K562 (cell line): ENCODE measurements around the gene PLK5. TPM values are rescaled to one million over a fixed set of nuclear protein-coding genes. Genes with fewer than 3 reads are reported as not detected.

Experiments used
- ATAC-seq: fragments of 200-7000 bp; cut with Tn5 transposase; 3 replicates; pipeline ENCODE4 v1.9.1; 2020; ENCODE audit warnings: moderate library complexity
- BruUV-seq: library from RNA; stranded (reverse); fragments of 400-500 nt; replicated peaks from 2 replicates; lab custom pipeline; 2021; lab: Mats Ljungman, UMichigan
- CTCF ChIA-PET: fragments of 300-600 bp; formaldehyde crosslinking; extraction: SDS; loops from one replicate; lab custom pipeline; 2021; ENCODE audit warnings: low intra/inter-chr PET ratio; lab: Yijun Ruan, JAX
- POLR2A ChIA-PET: fragments of 300-600, 350-650 bp; sonication (Branson Sonifier 250); formaldehyde crosslinking; extraction: SDS; loops from one replicate; lab custom pipeline; 2021; ENCODE audit warnings: antibody characterized with exemption, inconsistent platforms; lab: Yijun Ruan, JAX
- DNase-seq, 4 experiments: peaks; one replicate each; pipeline versions ENCODE4 v3.0.0 to v3.0.0-alpha.2; 2011 to 2018; ENCODE audit warnings: low spot score in 3 of 4, mixed read lengths in 3 of 4; ENCODE audit errors: extremely low read depth in 1 of 4
- FAIRE-seq: peaks from 2 replicates; lab custom pipeline; 2011; peaks lifted over from hg19 to GRCh38; lab: Jason Lieb, UNC
- H2AFZ ChIP-seq: 2 replicates; pipeline ENCODE4 v1.6.0; 2011; ENCODE audit warnings: low read depth, low read length, control low read depth, inconsistent platforms
- H3K27ac ChIP-seq: fragments of 200-600 bp; 3 replicates; pipeline ENCODE4 v1.8.0; 2011; ENCODE audit warnings: low read depth, mild to moderate bottlenecking, control low read depth, inconsistent platforms, low read length, moderate library complexity, mixed read lengths; ENCODE audit errors: extremely low read depth
- H3K27me3 ChIP-seq, 2 experiments: fragments of 300-600 bp in 1 of 2; 2 replicates in 1 of 2; 3 replicates in 1 of 2; pipeline versions ENCODE4 v1.6.0 to v1.8.0; 2011; ENCODE audit warnings: inconsistent platforms in 2 of 2, low read length in 2 of 2, mild to moderate bottlenecking in 1 of 2, mixed read lengths in 1 of 2, moderate library complexity in 1 of 2; ENCODE audit not compliant: control insufficient read depth in 2 of 2, insufficient read depth in 2 of 2
- H3K36me3 ChIP-seq: fragments of 300-600 bp; 3 replicates; pipeline ENCODE4 v1.8.0; 2011; ENCODE audit warnings: mild to moderate bottlenecking, low read length, inconsistent platforms; ENCODE audit not compliant: control insufficient read depth, insufficient read depth
- H3K4me1 ChIP-seq, 2 experiments: fragments of 200-600 bp in 1 of 2; replicated peaks in 1 of 2; 2 replicates in 1 of 2; 3 replicates in 1 of 2; pipeline versions ENCODE4 v1.5.1 to v1.8.0; 2011; ENCODE audit warnings: inconsistent platforms in 2 of 2, low read length in 2 of 2, mild to moderate bottlenecking in 1 of 2, mixed read lengths in 1 of 2, moderate library complexity in 1 of 2; ENCODE audit not compliant: control insufficient read depth in 2 of 2, insufficient read depth in 2 of 2
- H3K4me2 ChIP-seq: 2 replicates; pipeline ENCODE4 v1.6.1; 2011; ENCODE audit warnings: low read length, control low read depth, inconsistent platforms, mixed read lengths; ENCODE audit not compliant: insufficient read depth
- H3K4me3 ChIP-seq: fragments of 200-600 bp; sonication (generic), shearing (Covaris generic); 2 replicates; pipeline ENCODE4 v1.5.1; 2016; ENCODE audit warnings: control low read depth, inconsistent platforms
- H3K79me2 ChIP-seq: fragments of 200-600 bp; 3 replicates; pipeline ENCODE4 v1.8.0; 2011; ENCODE audit warnings: low read length, inconsistent platforms; ENCODE audit not compliant: control insufficient read depth, insufficient read depth
- H3K9ac ChIP-seq, 2 experiments: 2 replicates each; pipeline versions ENCODE4 v1.6.0 to v1.6.1; 2011; ENCODE audit warnings: low read depth in 2 of 2, low read length in 2 of 2, control low read depth in 1 of 2, inconsistent platforms in 1 of 2, mild to moderate bottlenecking in 1 of 2, mixed read lengths in 1 of 2; ENCODE audit not compliant: insufficient read depth in 1 of 2
- H3K9me1 ChIP-seq: one replicate; pipeline ENCODE4 v1.6.0; 2011; ENCODE audit warnings: inconsistent platforms, mild to moderate bottlenecking, low read length, moderate library complexity; ENCODE audit not compliant: control insufficient read depth, insufficient read depth
- H3K9me3 ChIP-seq: replicated peaks from 2 replicates; pipeline ENCODE4 v1.5.1; 2011; ENCODE audit warnings: low read depth, low read length, inconsistent platforms; ENCODE audit not compliant: control insufficient read depth, insufficient read depth
- H4K20me1 ChIP-seq: replicated peaks from 2 replicates; pipeline ENCODE4 v1.6.1; 2011; ENCODE audit warnings: low read length, inconsistent platforms, mixed read lengths; ENCODE audit not compliant: control insufficient read depth, insufficient read depth
- GTF2F1 ChIP-seq: IDR thresholded peaks from 2 replicates; pipeline ENCODE4 v1.6.1; 2011; ENCODE audit warnings: low read depth, low read length, improper control_type of control experiment
- HNRNPL ChIP-seq: fragments of 200-400 bp; formaldehyde crosslinking; IDR thresholded peaks from 2 replicates; pipeline ENCODE4 v1.6.1; 2017; ENCODE audit warnings: low read depth, mild to moderate bottlenecking, low read length
- NR4A1 ChIP-seq, 2 experiments: fragments of 250-450 bp in 1 of 2; fragments of 450-650 bp in 1 of 2; sonication (Bioruptor Pico) in 1 of 2; IDR thresholded peaks; 2 replicates each; pipeline versions ENCODE4 v1.4.0 to v1.6.1; 2016 to 2020; ENCODE audit warnings: mild to moderate bottlenecking in 2 of 2, missing compliant biosample characterization in 1 of 2, missing genetic modification characterization in 1 of 2, moderate library complexity in 1 of 2
- SAFB ChIP-seq: fragments of 200-400 bp; formaldehyde crosslinking; IDR thresholded peaks from 2 replicates; pipeline ENCODE4 v1.6.1; 2017; ENCODE audit warnings: low read depth, low read length, borderline replicate concordance
- SIRT6 ChIP-seq: IDR thresholded peaks from one replicate; pipeline ENCODE4 v1.6.1; 2012; ENCODE audit warnings: low read depth, mild to moderate bottlenecking, control low read depth, inconsistent platforms, low read length, moderate library complexity
- ZBTB33 ChIP-seq: sonication (generic); formaldehyde crosslinking; IDR thresholded peaks from 2 replicates; pipeline ENCODE4 v1.8.1; 2023; ENCODE audit warnings: mild to moderate bottlenecking, missing genetic modification reagents
- ZEB2 ChIP-seq: fragments of 450-650 bp; IDR thresholded peaks from 2 replicates; pipeline ENCODE4 v1.6.1; 2016
- ZNF589 ChIP-seq: fragments of 200-800 bp; sonication (Bioruptor generic); IDR thresholded peaks from 2 replicates; pipeline ENCODE4 v1.6.1; 2016; ENCODE audit warnings: low read depth, missing genetic modification characterization, missing compliant biosample characterization
- ZSCAN29 ChIP-seq: fragments of 450-650 bp; IDR thresholded peaks from 2 replicates; pipeline ENCODE4 v1.6.1; 2017
- WGBS: fragments of 100-300 bp; shearing (Covaris generic); methylation state at CpG from one replicate; pipeline ENCODE4 v1.1.6; 2016; ENCODE audit warnings: low coverage, mixed read lengths; ENCODE audit not compliant: insufficient coverage; ENCODE audit errors: missing lambda C conversion rate; 5-methylcytosine and 5-hydroxymethylcytosine counted together
- in situ Hi-C: fragments of 300-500 bp; cut with MboI; formaldehyde crosslinking; loops from 4 replicates; pipeline ENCODE4 v1.15.0; 2018; ENCODE audit warnings: inconsistent platforms, mixed read lengths
- intact Hi-C: fragments of 100-400 bp; cut with micrococcal nuclease; formaldehyde crosslinking; loops from 2 replicates; pipeline ENCODE4 v1.14.2; 2022
- polyA plus RNA-seq, 8 experiments: library from polyadenylated mRNA; depleted of rRNA in 4 of 8; stranded (reverse) in 5 of 8; unstranded in 3 of 8; fragments of >200 nt; fragmentation: Nextera tagmentation in 2 of 8; fragmentation: Illumina TruSeq in 1 of 8; extraction: Ambion mirVana in 2 of 8; extraction: Trizol in 1 of 8; gene quantifications; 2 replicates each; pipeline versions ENCODE4 v1.2.1 to v1.2.3, GENCODE V29; 2011 to 2014; ENCODE audit warnings: inconsistent platforms in 1 of 8, missing spikeins in 1 of 8
- total RNA-seq, 7 experiments: library from RNA; depleted of rRNA in 6 of 7; stranded (reverse); fragments of >200 nt in 6 of 7; fragmentation: Illumina TruSeq in 2 of 7; extraction: Trizol in 2 of 7; gene quantifications; 2 replicates each; pipeline versions ENCODE4 v1.2.1 to v1.2.3, GENCODE V29; 2011 to 2021; ENCODE audit warnings: low replicate concordance in 1 of 7

The PLK5 gene
- total and polyA plus RNA-seq, 9 of the 15 experiments (the other 6 are each of a cell fraction or from before 2014, with no cell fraction given), result 0.04 to 0.23 (median 0.11) TPM; not detected in 5

GRCh38 chr19:1525343-1525742, 1.5 kb downstream of the PLK5 start:
- no peaks in the 10 kb centered on the region for H3K9me3 ChIP-seq
- in situ Hi-C loops, result no loop called here

GRCh38 chr19:1526066-1526778, 2.3 kb downstream of the PLK5 start:
- Histone ChIP-seq H3K27me3 (peaks cover 20 to 35% of the 10 kb centered on the region in 2 experiments; a peak in 4 of 5 replicates), H3K79me2 (no peaks in the 10 kb centered on the region), H2AFZ (no peak overlapping the region), H3K9me1 (no peaks in the 10 kb centered on the region), H4K20me1 (peaks cover 11% of the 10 kb centered on the region), H3K9ac (no peak overlapping the region), H3K9me3 (no peaks in the 10 kb centered on the region), H3K4me3 (no peak overlapping the region), H3K27ac (no peak overlapping the region), H3K36me3 (no peaks in the 10 kb centered on the region), H3K4me2 (no peak overlapping the region), H3K4me1 (peaks cover 3 to 53% of the 10 kb centered on the region in 2 experiments; a peak in 3 of 5 replicates)
- in situ Hi-C loops (no loop called here), intact Hi-C loops (no loop called here)
- ATAC-seq, result no peak
- ChIA-PET CTCF (no interaction called here), POLR2A (no interaction called here)
- no TSS peak for BruUV-seq
- FAIRE-seq, result no peak
- 28% methylated on average over 32 of the region's 33 CpGs for WGBS
- DNase-seq, result no peak
- TF ChIP-seq ZEB2 (0 out of 2 replicates have a peak, but pooled peaks have one; percentile 62), NR4A1 (CRISPR knock-in tag; IDR thresholded peaks at IDR 0.05) (no peak), NR4A1 (tag; IDR thresholded peaks at IDR 0.05) (no peak), SIRT6 (no peak), ZSCAN29 (no peak), ZBTB33 (CRISPR knock-in tag) (peak; percentile 65; the same call in 1 of the 2 replicates)

More at GRCh38 chr19:1525343-1525742, 1.5 kb downstream of the PLK5 start:
- ATAC-seq (no peak), DNase-seq (no peak), FAIRE-seq (no peak)
- POLR2A ChIA-PET, result no interaction called here
- intact Hi-C loops, result no loop called here
- H3K4me3 ChIP-seq, result no peak overlapping the region
- TF ChIP-seq ZNF589 (no peak), HNRNPL (peak; percentile 50; the same call in 1 of the 2 replicates), GTF2F1 (no peak), SAFB (0 out of 2 replicates have a peak, but pooled peaks have one; percentile 26)
- H3K4me1 ChIP-seq, result peaks cover 3 to 55% of the 10 kb centered on the region in 2 experiments; a peak in 3 of 5 replicates
- no peaks in the 10 kb centered on the region for H3K36me3 ChIP-seq
- no peak overlapping the region for H3K27ac ChIP-seq
- no TSS peak for BruUV-seq
- CTCF ChIA-PET, result no interaction called here
- WGBS, result 37% methylated on average over 19 of the region's 31 CpGs
- no peaks in the 10 kb centered on the region for H3K79me2 ChIP-seq
- no peak overlapping the region for H3K9ac ChIP-seq
- peaks cover 11% of the 10 kb centered on the region for H4K20me1 ChIP-seq
- no peak overlapping the region for H2AFZ ChIP-seq
- H3K9me1 ChIP-seq, result no peaks in the 10 kb centered on the region
- H3K27me3 ChIP-seq, result peaks cover 20 to 36% of the 10 kb centered on the region in 2 experiments; a peak in 4 of 5 replicates
- H3K4me2 ChIP-seq, result no peak overlapping the region
